GM12878 (cell line): ENCODE measurements around the gene SLC39A5. TPM values are rescaled to one million over a fixed set of nuclear protein-coding genes. Genes with fewer than 3 reads are reported as not detected.

Experiments used
- ATAC-seq: fragments of 200-7000 bp; cut with Tn5 transposase; 3 replicates; pipeline ENCODE4 v1.9.1; 2020; ENCODE audit warnings: mild to moderate bottlenecking, moderate library complexity
- BruUV-seq: library from RNA; stranded (reverse); fragments of 400-500 nt; replicated peaks from 2 replicates; lab custom pipeline; 2021; lab: Mats Ljungman, UMichigan
- CTCF ChIA-PET: fragments of 300-600 bp; sonication (Branson Sonifier 250); formaldehyde crosslinking; extraction: SDS; loops from one replicate; lab custom pipeline; 2021; ENCODE audit warnings: inconsistent platforms; lab: Yijun Ruan, JAX
- POLR2A ChIA-PET: fragments of 350-600 bp; formaldehyde crosslinking; extraction: SDS; loops from one replicate; lab custom pipeline; 2021; ENCODE audit warnings: inconsistent platforms; lab: Charles Lee
- RAD21 ChIA-PET: fragments of 300-600 bp; sonication (Branson Sonifier 250); formaldehyde crosslinking; loops from one replicate; lab custom pipeline; 2023; ENCODE audit warnings: antibody characterized with exemption; ENCODE audit not compliant: unreplicated experiment; lab: Charles Lee
- SMC1A ChIA-PET: fragments of 300-600 bp; sonication (Branson Sonifier 250); formaldehyde crosslinking; loops from one replicate; lab custom pipeline; 2023; ENCODE audit not compliant: unreplicated experiment, uncharacterized antibody; lab: Charles Lee
- DNase-seq: peaks from one replicate; pipeline ENCODE4 v3.0.0-alpha.2; 2011; ENCODE audit warnings: low read depth, low spot score
- FAIRE-seq: peaks from 3 replicates; lab custom pipeline; 2011; peaks lifted over from hg19 to GRCh38; lab: Jason Lieb, UNC
- H2AFZ ChIP-seq: 2 replicates; pipeline ENCODE4 v1.6.0; 2011; ENCODE audit warnings: low read depth, low read length, control low read depth; ENCODE audit not compliant: control insufficient read depth
- H3K27ac ChIP-seq: 2 replicates; pipeline ENCODE4 v1.5.1; 2011; ENCODE audit warnings: control low read depth; ENCODE audit not compliant: control insufficient read depth, insufficient read depth
- H3K27me3 ChIP-seq, 2 experiments: replicated peaks in 1 of 2; 2 replicates each; pipeline versions ENCODE4 v1.6.0 to v1.6.1; 2011; ENCODE audit warnings: low read length in 1 of 2; ENCODE audit not compliant: control insufficient read depth in 2 of 2, insufficient read depth in 2 of 2
- H3K36me3 ChIP-seq, 2 experiments: 2 replicates each; pipeline ENCODE4 v1.5.1; 2011; ENCODE audit warnings: low read length in 1 of 2; ENCODE audit not compliant: control insufficient read depth in 2 of 2, insufficient read depth in 2 of 2
- H3K4me1 ChIP-seq: 2 replicates; pipeline ENCODE4 v1.6.1; 2011; ENCODE audit warnings: mild to moderate bottlenecking, low read length, moderate library complexity, mixed read lengths; ENCODE audit not compliant: control insufficient read depth, insufficient read depth
- H3K4me2 ChIP-seq: 2 replicates; pipeline ENCODE4 v1.6.0; 2011; ENCODE audit warnings: control low read depth; ENCODE audit not compliant: control insufficient read depth, insufficient read depth
- H3K4me3 ChIP-seq: fragments of 200-600 bp; sonication (generic); 2 replicates; pipeline ENCODE4 v1.5.1; 2016
- H3K79me2 ChIP-seq: 2 replicates; pipeline ENCODE4 v1.6.0; 2011; ENCODE audit warnings: low read length; ENCODE audit not compliant: control insufficient read depth, insufficient read depth
- H3K9ac ChIP-seq: 2 replicates; pipeline ENCODE4 v1.8.0; 2011; ENCODE audit warnings: low read length, control low read depth, mixed read lengths; ENCODE audit not compliant: control insufficient read depth, insufficient read depth
- H3K9me3 ChIP-seq: replicated peaks from 3 replicates; pipeline ENCODE4 v1.5.1; 2011; ENCODE audit warnings: mild to moderate bottlenecking, low read length; ENCODE audit not compliant: control insufficient read depth, insufficient read depth
- H4K20me1 ChIP-seq: 2 replicates; pipeline ENCODE4 v1.6.0; 2011; ENCODE audit not compliant: control insufficient read depth, insufficient read depth
- ASH2L ChIP-seq: fragments of 300-600, 200-600 bp; sonication (generic); IDR thresholded peaks from 2 replicates; pipeline ENCODE4 v1.6.1; 2017; ENCODE audit warnings: low read depth, mild to moderate bottlenecking, borderline replicate concordance
- BACH1 ChIP-seq: fragments of 450-650 bp; IDR thresholded peaks from 2 replicates; pipeline ENCODE4 v1.6.1; 2017; ENCODE audit warnings: mild to moderate bottlenecking, borderline replicate concordance
- EGR1 ChIP-seq, 2 experiments: IDR thresholded peaks; 1 replicate in 1 of 2; 2 replicates in 1 of 2; pipeline ENCODE4 v1.6.1; 2011 to 2012; ENCODE audit warnings: low read depth in 2 of 2, low read length in 2 of 2, borderline replicate concordance in 1 of 2, mild to moderate bottlenecking in 1 of 2, moderate library complexity in 1 of 2
- HDGF ChIP-seq: fragments of 450-650 bp; IDR thresholded peaks from 2 replicates; pipeline ENCODE4 v1.6.1; 2016; ENCODE audit warnings: antibody characterized with exemption
- MEF2A ChIP-seq: IDR thresholded peaks from 2 replicates; pipeline ENCODE4 v1.6.1; 2011; ENCODE audit warnings: low read depth, mild to moderate bottlenecking, low read length, moderate library complexity; ENCODE audit not compliant: insufficient read depth
- NFXL1 ChIP-seq: fragments of 450-650 bp; IDR thresholded peaks from 2 replicates; pipeline ENCODE4 v1.6.1; 2017; ENCODE audit warnings: antibody characterized with exemption, mild to moderate bottlenecking, borderline replicate concordance
- PAX5 ChIP-seq: IDR thresholded peaks from 2 replicates; pipeline ENCODE4 v1.6.1; 2011; ENCODE audit warnings: low read depth, low read length, borderline replicate concordance
- RUNX3 ChIP-seq: IDR thresholded peaks from 2 replicates; pipeline ENCODE4 v1.6.1; 2012; ENCODE audit warnings: low read length, inconsistent platforms
- SMAD5 ChIP-seq: IDR thresholded peaks from 2 replicates; pipeline ENCODE4 v1.6.1; 2016; ENCODE audit warnings: antibody characterized with exemption, low read depth
- SMC3 ChIP-seq: IDR thresholded peaks from 2 replicates; pipeline ENCODE4 v1.6.1; 2011; ENCODE audit warnings: low read length, improper control_type of control experiment, borderline replicate concordance
- SUPT20H ChIP-seq: IDR thresholded peaks from 2 replicates; pipeline ENCODE4 v1.6.1; 2011; ENCODE audit warnings: low read depth, mild to moderate bottlenecking, low read length, moderate library complexity, borderline replicate concordance; ENCODE audit not compliant: control insufficient read depth
- TCF7 ChIP-seq: IDR thresholded peaks from 2 replicates; pipeline ENCODE4 v1.6.1; 2014; ENCODE audit warnings: antibody characterized with exemption, borderline replicate concordance
- USF1 ChIP-seq: IDR thresholded peaks from 2 replicates; pipeline ENCODE4 v1.6.1; 2011; ENCODE audit warnings: borderline replicate concordance, low read depth, mild to moderate bottlenecking, moderate library complexity, mixed read lengths, low read length; ENCODE audit not compliant: insufficient read depth; ENCODE audit errors: extremely low read length
- ZBTB4 ChIP-seq: fragments of 450-650 bp; formaldehyde crosslinking; IDR thresholded peaks from 2 replicates; pipeline ENCODE4 v1.4.0; 2022; ENCODE audit warnings: mild to moderate bottlenecking, moderate library complexity
- ZBTB40 ChIP-seq: fragments of 450-650 bp; IDR thresholded peaks from 2 replicates; pipeline ENCODE4 v1.6.1; 2016; ENCODE audit warnings: mild to moderate bottlenecking, moderate library complexity, borderline replicate concordance
- WGBS: methylation state at CpG from one replicate; pipeline ENCODE4 v1.1.6; 2016; ENCODE audit warnings: low lambda C conversion rate; ENCODE audit not compliant: insufficient replicate concordance, insufficient coverage; ENCODE audit errors: missing lambda C conversion rate; 5-methylcytosine and 5-hydroxymethylcytosine counted together
- in situ Hi-C: fragments of 300-500 bp; cut with MboI; formaldehyde crosslinking; loops from 9 replicates; pipeline ENCODE4 v1.14.3; 2018; ENCODE audit warnings: mixed read lengths
- intact Hi-C: fragments of 100-400 bp; cut with micrococcal nuclease; formaldehyde crosslinking; loops from one replicate; pipeline ENCODE4 v1.14.2; 2022; ENCODE audit not compliant: unreplicated experiment
- polyA plus RNA-seq, 11 experiments: library from polyadenylated mRNA; depleted of rRNA in 4 of 11; unstranded in 6 of 11; stranded (reverse) in 5 of 11; fragments of >200 nt; fragmentation: Nextera tagmentation in 4 of 11; fragmentation: Illumina TruSeq in 1 of 11; extraction: Ambion mirVana in 4 of 11; extraction: Trizol in 1 of 11; gene quantifications; 1 replicate in 1 of 11; 2 replicates in 10 of 11; pipeline versions ENCODE4 v1.2.1 to v1.2.3, GENCODE V29; 2011 to 2016; ENCODE audit warnings: inconsistent platforms in 2 of 11, missing spikeins in 2 of 11, low read depth in 1 of 11
- total RNA-seq, 4 experiments: library from RNA; depleted of rRNA in 3 of 4; stranded (reverse); fragments of >200 nt in 3 of 4; fragmentation: Illumina TruSeq in 1 of 4; extraction: Trizol in 1 of 4; gene quantifications; 2 replicates each; pipeline versions ENCODE4 v1.2.1 to v1.2.3, GENCODE V29; 2013 to 2021

SLC39A5 gene
- total and polyA plus RNA-seq, 10 of the 15 experiments (the other 5 are each of a cell fraction or from before 2014, with no cell fraction given), result 0.15 to 0.56 (median 0.15) TPM; not detected in 7

- ChIA-PET RAD21 (no interaction called here), POLR2A (no interaction called here), SMC1A (interaction anchor here (1.1 kb wide), 1 partner anchor 30 kb away, joined by 3 read pairs; no protein-coding TSS in a partner anchor), CTCF (interaction anchor here (1.0 kb wide), 1 partner anchor 31 kb away, joined by 3 read pairs; no protein-coding TSS in a partner anchor)
- no peak for ATAC-seq
- no peaks in the 10 kb centered on the region for H3K9me3 ChIP-seq
- no peak overlapping the region for H3K4me2 ChIP-seq
- 87% methylated on average over 5 of the region's 5 CpGs for WGBS
- intact Hi-C loops (no loop called here), in situ Hi-C loops (no loop called here)
- no peak overlapping the region for H3K4me3 ChIP-seq
- no peaks in the 10 kb centered on the region for H3K4me1 ChIP-seq
- no peaks in the 10 kb centered on the region for H3K27me3 ChIP-seq
- no peak for FAIRE-seq
- H4K20me1 ChIP-seq, result no peaks in the 10 kb centered on the region; the same call in 1 of the 2 replicates
- no peak overlapping the region for H2AFZ ChIP-seq
- BruUV-seq, result no TSS peak
- no peaks in the 10 kb centered on the region for H3K79me2 ChIP-seq
- H3K27ac ChIP-seq, result no peak overlapping the region
- H3K9ac ChIP-seq, result no peak overlapping the region
- no peaks in the 10 kb centered on the region; a peak in 1 of 4 replicates for H3K36me3 ChIP-seq
- DNase-seq, result no peak
- no peak for TF ChIP-seq SMC3
- TF ChIP-seq ASH2L, result no peak
- TF ChIP-seq ZBTB40, result no peak
- TF ChIP-seq SUPT20H, result no peak
- no peak for TF ChIP-seq BACH1
- TF ChIP-seq HDGF, result no peak
- TF ChIP-seq ZBTB4 (CRISPR knock-in tag), result no peak
- TF ChIP-seq MEF2A, result no peak
- TF ChIP-seq TCF7, result no peak
- no peak for TF ChIP-seq NFXL1
- no peak for TF ChIP-seq SMAD5
- no peak for TF ChIP-seq EGR1 (IDR thresholded peaks at IDR 0.05; ENCODE audit: borderline replicate concordance in 1 of 2, low read depth in 2 of 2, low read length in 2 of 2)
- TF ChIP-seq RUNX3, result no peak
- TF ChIP-seq USF1, result no peak
- TF ChIP-seq PAX5, result no peak
Observed at GRCh38 chr12:56236985-56237384, 7.1 kb downstream of the SLC39A5 start.
